ENCODE measurements around the gene PSKH1.

PSKH1 gene

DNA sequence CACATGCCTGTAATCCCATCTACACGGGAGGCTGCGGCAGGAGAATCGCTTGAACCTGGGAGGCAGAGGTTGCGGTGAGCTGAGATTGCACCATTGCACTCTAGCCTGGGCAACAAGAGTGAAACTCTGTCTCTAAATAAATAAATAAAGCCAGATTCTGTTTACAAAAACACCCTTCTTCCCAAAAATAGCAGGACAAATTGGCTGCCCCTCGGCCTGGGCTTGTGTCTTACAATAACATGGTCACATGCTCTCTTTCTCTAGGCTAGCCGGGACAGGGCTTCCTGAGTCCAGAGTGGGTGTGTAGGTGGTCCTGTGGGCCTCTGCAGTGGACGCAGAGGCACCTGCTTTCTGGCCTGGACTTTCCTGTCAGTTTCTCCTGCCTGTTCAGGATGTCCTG is 23.4 kb upstream of the PSKH1 start:
- Histone ChIP-seq H3K27ac (ENCODE audit: low read depth, low read length) (no peak overlapping the region), H3K4me1 (ENCODE audit: control insufficient read depth, insufficient read depth, low read length) (peaks cover 2% of the 10 kb centered on the region; the same call in 1 of the 2 replicates), H3K9ac (ENCODE audit: low read depth, low read length) (no peak overlapping the region), H3K9me3 (ENCODE audit: control insufficient read depth, insufficient read depth, low read length) (no peaks in the 10 kb centered on the region), H3K4me3 (ENCODE audit: low read depth, low read length) (no peak overlapping the region), H3K36me3 (ENCODE audit: control insufficient read depth, insufficient read depth, low read length) (peaks cover 68% of the 10 kb centered on the region), H3K27me3 (ENCODE audit: control insufficient read depth, insufficient read depth, low read length) (no peaks in the 10 kb centered on the region)

DNA sequence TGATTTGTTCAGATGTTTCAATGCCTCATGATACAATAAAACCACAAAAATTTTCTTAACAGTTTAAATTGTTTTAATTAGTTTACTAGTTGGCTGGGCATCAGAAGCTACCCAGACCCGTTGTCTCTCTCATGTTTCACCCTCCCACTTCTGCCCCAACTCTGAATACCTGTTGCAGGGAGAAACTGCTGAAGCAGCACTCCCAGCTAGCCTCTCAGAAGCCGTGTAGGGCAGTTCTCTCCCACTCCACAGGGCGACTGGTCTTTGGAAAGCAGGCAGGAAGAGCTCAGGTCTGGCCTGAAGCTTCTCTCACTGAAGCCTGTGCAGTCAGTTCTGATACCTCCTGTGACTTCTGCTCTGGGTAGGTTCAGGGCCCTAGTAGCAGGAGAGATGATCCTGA is 21.8 kb upstream of the PSKH1 start:
- Histone ChIP-seq H3K4me3 (ENCODE audit: low read depth, low read length) (no peak overlapping the region), H3K9me3 (ENCODE audit: control insufficient read depth, insufficient read depth, low read length) (no peaks in the 10 kb centered on the region), H3K27me3 (ENCODE audit: control insufficient read depth, insufficient read depth, low read length) (no peaks in the 10 kb centered on the region), H3K9ac (ENCODE audit: low read depth, low read length) (no peak overlapping the region), H3K27ac (ENCODE audit: low read depth, low read length) (no peak overlapping the region), H3K4me1 (ENCODE audit: control insufficient read depth, insufficient read depth, low read length) (peaks cover 2% of the 10 kb centered on the region; the same call in 1 of the 2 replicates), H3K36me3 (ENCODE audit: control insufficient read depth, insufficient read depth, low read length) (peaks cover 63% of the 10 kb centered on the region)

DNA sequence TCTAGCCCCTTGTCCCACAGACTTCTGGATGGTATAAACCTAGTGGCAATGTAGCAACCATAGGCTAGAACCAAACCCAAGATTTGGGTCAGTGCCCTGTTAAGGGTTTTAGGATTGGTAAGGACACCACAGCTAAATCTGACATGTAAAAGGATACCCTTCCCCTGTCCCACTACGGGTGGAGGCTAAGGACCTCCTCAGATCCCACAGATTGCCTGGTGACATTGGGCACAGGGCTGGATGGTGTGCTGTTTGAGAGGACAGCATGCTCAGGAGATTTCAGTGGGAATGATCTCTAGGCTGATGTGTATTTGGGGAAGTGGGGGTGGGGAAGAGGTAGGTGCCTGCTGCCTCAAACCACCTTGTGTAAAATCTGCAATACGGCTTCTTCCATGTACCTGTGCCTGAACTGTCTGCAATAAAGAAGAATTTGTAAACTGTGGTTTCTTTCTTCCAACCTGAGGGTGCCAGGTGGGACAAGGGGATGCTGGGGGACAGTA is 20.9 kb upstream of the PSKH1 start:
- peak overlapping the region; percentile 32 for H3K27ac ChIP-seq (ENCODE audit: low read depth, low read length)
- peak overlapping the region; percentile 45; the same call in 1 of the 2 replicates for H3K9ac ChIP-seq (ENCODE audit: low read depth, low read length)
- peaks cover 2% of the 10 kb centered on the region; the same call in 1 of the 2 replicates for H3K4me1 ChIP-seq (ENCODE audit: control insufficient read depth, insufficient read depth, low read length)
- no peaks in the 10 kb centered on the region for H3K9me3 ChIP-seq (ENCODE audit: control insufficient read depth, insufficient read depth, low read length)
- no peaks in the 10 kb centered on the region for H3K27me3 ChIP-seq (ENCODE audit: control insufficient read depth, insufficient read depth, low read length)
- H3K4me3 ChIP-seq (ENCODE audit: low read depth, low read length) = peak overlapping the region; percentile 95
- peaks cover 64% of the 10 kb centered on the region for H3K36me3 ChIP-seq (ENCODE audit: control insufficient read depth, insufficient read depth, low read length)

DNA sequence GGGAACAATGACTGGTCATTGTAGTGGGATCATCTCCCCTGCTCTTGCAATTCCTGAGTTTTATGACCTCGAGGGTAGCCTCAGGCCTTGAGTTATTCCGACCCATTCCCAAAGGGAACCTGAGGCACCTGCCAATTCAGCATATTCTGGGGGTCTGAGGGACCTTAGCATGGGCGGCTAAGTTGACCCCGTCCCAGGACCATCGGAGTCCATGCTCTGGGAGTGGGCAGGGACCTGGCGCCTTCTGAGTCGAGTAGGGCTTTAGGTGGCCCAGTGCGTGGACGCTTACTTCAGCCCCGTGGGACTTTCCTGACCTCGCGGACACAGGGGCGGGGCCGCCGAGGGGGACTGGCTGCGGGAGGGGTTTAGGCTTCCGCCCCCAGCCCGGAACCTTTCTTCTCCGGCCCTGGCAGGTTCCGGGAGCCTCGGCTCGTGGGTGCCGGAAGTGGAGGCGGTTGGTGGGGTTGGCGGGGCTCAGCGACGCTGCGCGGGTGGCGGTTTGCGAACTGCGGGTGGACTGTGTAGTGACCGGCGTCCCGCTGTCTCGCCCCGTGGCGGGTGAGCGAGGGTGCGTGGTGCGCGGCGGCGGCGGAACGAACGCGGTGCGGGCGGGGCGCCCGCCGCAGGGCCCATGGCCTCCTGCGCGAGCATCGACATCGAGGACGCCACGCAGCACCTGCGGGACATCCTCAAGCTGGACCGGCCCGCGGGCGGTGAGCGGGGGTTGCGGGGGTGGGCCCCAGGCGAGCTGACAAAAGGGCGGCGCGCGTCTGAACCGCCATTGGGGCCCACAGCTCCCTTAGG is 20.2 kb upstream of the PSKH1 start, which contains the start of gene EDC4:
Gene EDC4, plus strand, starts transcription at position 422 of the 804 bp plus-strand sequence. Its CDS starts 210 bp downstream, at position 632.
- peak within 1 kb of the TSS; percentile 64 for H3K27ac ChIP-seq (ENCODE audit: low read depth, low read length)
- peak within 1 kb of the TSS; percentile 84 for H3K9ac ChIP-seq (ENCODE audit: low read depth, low read length)
- peaks cover 2% of the 10 kb centered on the region; the same call in 1 of the 2 replicates for H3K4me1 ChIP-seq (ENCODE audit: control insufficient read depth, insufficient read depth, low read length)
- H3K9me3 ChIP-seq (ENCODE audit: control insufficient read depth, insufficient read depth, low read length) = no peaks in the 10 kb centered on the region
- no peaks in the 10 kb centered on the region for H3K27me3 ChIP-seq (ENCODE audit: control insufficient read depth, insufficient read depth, low read length)
- peak within 1 kb of the TSS; percentile 95 for H3K4me3 ChIP-seq (ENCODE audit: low read depth, low read length)
- H3K36me3 ChIP-seq (ENCODE audit: control insufficient read depth, insufficient read depth, low read length) = peaks cover 64% of the 10 kb centered on the region

DNA sequence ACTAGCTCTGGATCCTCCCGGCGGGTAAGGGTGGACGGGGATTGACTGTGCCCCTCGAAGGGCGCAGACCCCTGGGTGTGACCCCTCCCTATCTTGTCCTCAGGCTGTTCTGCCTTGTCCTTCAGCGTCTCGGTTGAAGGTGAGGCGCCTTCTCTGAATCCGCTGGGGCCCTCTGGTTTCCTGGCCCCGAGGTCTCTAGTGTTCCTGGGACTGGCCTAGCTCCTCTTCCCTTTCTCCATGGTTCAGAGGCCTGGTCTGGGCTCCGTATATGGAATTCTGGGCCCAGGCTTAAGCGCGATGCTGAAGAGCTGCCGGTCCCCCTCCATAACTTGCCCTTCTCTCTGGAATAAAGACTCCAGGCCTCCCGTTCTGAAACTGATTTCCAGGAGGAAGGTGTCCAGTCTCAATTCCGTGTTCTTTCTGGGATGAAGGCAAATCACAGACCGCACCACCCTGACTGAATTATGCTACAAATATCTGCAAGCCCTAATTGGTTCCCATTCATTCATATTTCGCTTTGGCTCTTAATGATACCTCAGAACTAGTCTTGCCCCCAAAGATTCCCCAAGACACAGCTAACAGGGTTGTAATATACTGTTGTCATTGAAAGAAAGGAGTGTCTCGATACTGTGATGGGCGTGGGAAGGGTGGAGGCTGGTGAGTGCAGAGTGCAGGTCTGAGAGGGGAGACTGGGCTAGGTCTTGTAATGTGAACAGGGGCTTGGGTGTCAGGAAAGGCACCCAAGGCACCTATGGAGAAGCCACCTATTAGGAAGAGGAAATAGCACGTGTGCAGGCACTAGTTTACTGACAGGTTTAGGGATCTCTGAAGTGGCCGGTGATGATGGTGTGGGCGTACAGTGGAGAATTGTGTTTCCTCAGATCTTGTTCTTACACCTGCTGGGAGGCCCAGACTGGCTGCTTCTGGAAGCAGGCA is 19.4 kb upstream of the PSKH1 start:
- Histone ChIP-seq H3K36me3 (ENCODE audit: control insufficient read depth, insufficient read depth, low read length) (peaks cover 64% of the 10 kb centered on the region), H3K9ac (ENCODE audit: low read depth, low read length) (peak overlapping the region; percentile 84), H3K4me1 (ENCODE audit: control insufficient read depth, insufficient read depth, low read length) (peaks cover 2% of the 10 kb centered on the region; the same call in 1 of the 2 replicates), H3K9me3 (ENCODE audit: control insufficient read depth, insufficient read depth, low read length) (no peaks in the 10 kb centered on the region), H3K27me3 (ENCODE audit: control insufficient read depth, insufficient read depth, low read length) (no peaks in the 10 kb centered on the region), H3K4me3 (ENCODE audit: low read depth, low read length) (peak overlapping the region; percentile 95), H3K27ac (ENCODE audit: low read depth, low read length) (peak overlapping the region; percentile 64)

DNA sequence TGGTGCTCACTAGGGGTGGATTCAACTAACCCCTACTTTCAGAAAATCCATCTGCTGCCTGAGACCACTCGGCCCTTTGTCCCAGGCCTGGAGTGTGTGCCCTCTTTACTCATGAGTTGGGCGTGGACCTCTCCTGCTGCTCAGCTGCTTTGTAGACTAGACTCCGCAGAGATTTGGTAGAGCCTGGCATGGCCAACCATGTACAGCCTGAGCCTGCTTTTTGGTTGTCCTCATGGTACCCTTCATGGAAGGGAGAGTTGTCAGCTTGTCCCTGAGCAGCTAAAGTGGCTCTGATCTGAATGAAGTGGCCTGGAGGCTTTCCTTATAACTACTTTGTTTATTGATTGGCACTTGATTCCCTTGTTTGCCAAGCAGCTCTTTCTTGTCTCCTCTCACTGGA is 18.7 kb upstream of the PSKH1 start:
- Histone ChIP-seq H3K27me3 (ENCODE audit: control insufficient read depth, insufficient read depth, low read length) (no peaks in the 10 kb centered on the region), H3K36me3 (ENCODE audit: control insufficient read depth, insufficient read depth, low read length) (peaks cover 64% of the 10 kb centered on the region), H3K9ac (ENCODE audit: low read depth, low read length) (no peak overlapping the region), H3K27ac (ENCODE audit: low read depth, low read length) (no peak overlapping the region), H3K4me3 (ENCODE audit: low read depth, low read length) (peak overlapping the region; percentile 95), H3K9me3 (ENCODE audit: control insufficient read depth, insufficient read depth, low read length) (no peaks in the 10 kb centered on the region), H3K4me1 (ENCODE audit: control insufficient read depth, insufficient read depth, low read length) (peaks cover 2% of the 10 kb centered on the region; the same call in 1 of the 2 replicates)

DNA sequence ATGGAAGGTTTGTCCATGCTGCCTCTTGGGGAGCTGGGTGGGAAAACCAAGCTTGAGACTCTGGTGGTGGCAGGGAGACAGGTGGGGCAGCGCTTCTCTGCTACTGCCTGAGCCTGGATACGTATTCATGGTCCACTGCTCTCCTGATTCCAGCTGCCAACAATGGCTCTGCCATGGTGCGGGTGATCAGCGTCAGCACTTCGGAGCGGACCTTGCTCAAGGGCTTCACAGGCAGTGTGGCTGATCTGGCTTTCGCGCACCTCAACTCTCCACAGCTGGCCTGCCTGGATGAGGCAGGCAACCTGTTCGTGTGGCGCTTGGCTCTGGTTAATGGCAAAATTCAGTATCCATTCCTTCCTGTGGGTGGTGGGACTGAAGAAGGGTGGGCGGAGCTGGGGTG is 16.0 kb upstream of the PSKH1 start:
- H3K4me1 ChIP-seq (ENCODE audit: control insufficient read depth, insufficient read depth, low read length) = peaks cover 2% of the 10 kb centered on the region; the same call in 1 of the 2 replicates
- H3K4me3 ChIP-seq (ENCODE audit: low read depth, low read length) = no peak overlapping the region
- H3K36me3 ChIP-seq (ENCODE audit: control insufficient read depth, insufficient read depth, low read length) = peaks cover 65% of the 10 kb centered on the region
- no peak overlapping the region for H3K27ac ChIP-seq (ENCODE audit: low read depth, low read length)
- no peaks in the 10 kb centered on the region for H3K27me3 ChIP-seq (ENCODE audit: control insufficient read depth, insufficient read depth, low read length)
- H3K9me3 ChIP-seq (ENCODE audit: control insufficient read depth, insufficient read depth, low read length) = no peaks in the 10 kb centered on the region
- no peak overlapping the region for H3K9ac ChIP-seq (ENCODE audit: low read depth, low read length)

DNA sequence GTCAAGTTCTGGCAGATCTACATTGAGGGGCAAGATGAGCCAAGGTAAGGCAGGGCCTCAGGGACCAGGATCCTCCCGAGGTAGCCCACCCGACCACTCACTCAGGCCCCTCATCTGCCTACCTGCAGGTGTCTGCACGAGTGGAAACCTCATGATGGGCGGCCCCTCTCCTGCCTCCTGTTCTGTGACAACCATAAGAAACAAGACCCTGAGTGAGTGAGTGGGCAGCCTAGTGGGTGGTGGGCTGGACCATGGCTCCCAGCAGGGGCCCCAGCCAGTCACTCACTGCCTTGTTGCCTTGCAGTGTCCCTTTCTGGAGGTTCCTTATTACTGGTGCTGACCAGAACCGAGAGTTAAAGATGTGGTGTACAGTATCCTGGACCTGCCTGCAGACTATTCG is 14.8 kb upstream of the PSKH1 start:
- Histone ChIP-seq H3K27me3 (ENCODE audit: control insufficient read depth, insufficient read depth, low read length) (no peaks in the 10 kb centered on the region), H3K36me3 (ENCODE audit: control insufficient read depth, insufficient read depth, low read length) (peaks cover 75% of the 10 kb centered on the region), H3K9ac (ENCODE audit: low read depth, low read length) (no peak overlapping the region), H3K9me3 (ENCODE audit: control insufficient read depth, insufficient read depth, low read length) (no peaks in the 10 kb centered on the region), H3K4me1 (ENCODE audit: control insufficient read depth, insufficient read depth, low read length) (0 out of 2 replicates have a peak, but pooled peaks cover 2% of the 10 kb centered on the region), H3K4me3 (ENCODE audit: low read depth, low read length) (no peak overlapping the region), H3K27ac (ENCODE audit: low read depth, low read length) (no peak overlapping the region)

DNA sequence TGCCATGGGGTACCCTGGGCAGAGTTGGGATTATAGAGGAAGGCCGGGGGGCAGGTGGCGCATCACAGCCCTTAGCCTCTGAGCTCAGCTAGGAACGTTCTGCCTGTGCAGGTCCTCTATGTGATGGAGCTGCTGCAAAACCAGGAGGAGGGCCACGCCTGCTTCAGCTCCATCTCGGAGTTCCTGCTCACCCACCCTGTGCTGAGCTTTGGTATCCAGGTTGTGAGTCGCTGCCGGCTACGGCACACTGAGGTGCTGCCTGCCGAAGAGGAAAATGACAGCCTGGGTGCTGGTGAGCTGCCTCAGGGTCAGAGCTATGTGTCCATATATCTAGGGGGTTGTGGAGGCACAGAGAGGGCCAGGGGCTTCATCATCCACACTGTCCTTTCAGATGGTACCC is 14.2 kb upstream of the PSKH1 start:
- no peak overlapping the region for H3K4me3 ChIP-seq (ENCODE audit: low read depth, low read length)
- peaks cover 80% of the 10 kb centered on the region for H3K36me3 ChIP-seq (ENCODE audit: control insufficient read depth, insufficient read depth, low read length)
- H3K4me1 ChIP-seq (ENCODE audit: control insufficient read depth, insufficient read depth, low read length) = peaks cover 2% of the 10 kb centered on the region; the same call in 1 of the 2 replicates
- H3K9ac ChIP-seq (ENCODE audit: low read depth, low read length) = no peak overlapping the region
- H3K9me3 ChIP-seq (ENCODE audit: control insufficient read depth, insufficient read depth, low read length) = no peaks in the 10 kb centered on the region
- no peaks in the 10 kb centered on the region for H3K27me3 ChIP-seq (ENCODE audit: control insufficient read depth, insufficient read depth, low read length)
- H3K27ac ChIP-seq (ENCODE audit: low read depth, low read length) = no peak overlapping the region

DNA sequence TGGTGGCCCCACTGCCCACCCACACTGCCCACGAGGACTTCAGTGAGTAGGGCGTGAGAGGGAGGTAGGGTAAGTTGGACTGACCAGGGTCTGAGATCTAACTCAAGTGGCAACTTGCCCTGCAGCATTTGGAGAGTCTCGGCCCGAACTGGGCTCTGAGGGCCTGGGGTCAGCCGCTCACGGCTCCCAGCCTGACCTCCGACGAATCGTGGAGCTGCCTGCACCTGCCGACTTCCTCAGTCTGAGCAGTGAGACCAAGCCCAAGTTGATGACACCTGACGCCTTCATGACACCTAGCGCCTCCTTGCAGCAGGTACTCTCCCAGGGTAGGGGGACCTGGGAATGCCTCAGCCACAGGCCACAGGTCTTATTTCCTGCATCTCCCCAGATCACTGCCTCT is 13.6 kb upstream of the PSKH1 start:
- Histone ChIP-seq H3K9ac (ENCODE audit: low read depth, low read length) (no peak overlapping the region), H3K36me3 (ENCODE audit: control insufficient read depth, insufficient read depth, low read length) (peaks cover 85% of the 10 kb centered on the region), H3K27ac (ENCODE audit: low read depth, low read length) (no peak overlapping the region)

More for the DNA sequence above, 13.6 kb upstream of the PSKH1 start:
- Histone ChIP-seq H3K4me1 (ENCODE audit: control insufficient read depth, insufficient read depth, low read length) (peaks cover 3% of the 10 kb centered on the region), H3K9me3 (ENCODE audit: control insufficient read depth, insufficient read depth, low read length) (no peaks in the 10 kb centered on the region), H3K27me3 (ENCODE audit: control insufficient read depth, insufficient read depth, low read length) (no peaks in the 10 kb centered on the region), H3K4me3 (ENCODE audit: low read depth, low read length) (no peak overlapping the region)

Data from HUES48 (cell line).